ENCODE measurements around the gene PITX2.

GRCh38 chr4:110624904-110625494, 2.1 kb upstream of the PITX2 start:
- TF ChIP-seq EZH2phosphoT487 (IDR thresholded peaks at IDR 0.05; ENCODE audit: insufficient read depth, low read depth): no peak
- no peak for TF ChIP-seq EZH2 (IDR thresholded peaks at IDR 0.05; ENCODE audit: insufficient read depth, poor library complexity, severe bottlenecking)
